ENCODE results near the gene FXN.

DNA sequence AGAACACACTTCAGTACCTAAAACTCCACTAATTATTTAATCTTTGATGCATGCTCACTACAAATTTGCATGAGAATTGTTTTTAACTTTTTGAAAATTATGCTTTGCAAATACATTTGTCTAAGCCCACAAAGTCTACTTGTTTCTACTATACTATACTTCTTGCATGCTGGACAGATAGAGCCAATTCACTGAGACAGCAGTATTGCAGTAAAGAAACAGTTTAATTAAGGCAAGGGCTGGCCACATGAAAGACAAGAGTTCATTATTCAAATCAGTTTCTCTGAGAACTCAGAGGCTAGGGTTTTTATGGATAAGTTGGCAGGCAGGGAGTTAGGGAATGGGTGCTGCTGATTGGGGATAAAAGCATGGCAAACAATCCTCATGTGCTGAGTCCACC is 6.0 kb upstream of the FXN start:
- TF ChIP-seq, protein P1, sequence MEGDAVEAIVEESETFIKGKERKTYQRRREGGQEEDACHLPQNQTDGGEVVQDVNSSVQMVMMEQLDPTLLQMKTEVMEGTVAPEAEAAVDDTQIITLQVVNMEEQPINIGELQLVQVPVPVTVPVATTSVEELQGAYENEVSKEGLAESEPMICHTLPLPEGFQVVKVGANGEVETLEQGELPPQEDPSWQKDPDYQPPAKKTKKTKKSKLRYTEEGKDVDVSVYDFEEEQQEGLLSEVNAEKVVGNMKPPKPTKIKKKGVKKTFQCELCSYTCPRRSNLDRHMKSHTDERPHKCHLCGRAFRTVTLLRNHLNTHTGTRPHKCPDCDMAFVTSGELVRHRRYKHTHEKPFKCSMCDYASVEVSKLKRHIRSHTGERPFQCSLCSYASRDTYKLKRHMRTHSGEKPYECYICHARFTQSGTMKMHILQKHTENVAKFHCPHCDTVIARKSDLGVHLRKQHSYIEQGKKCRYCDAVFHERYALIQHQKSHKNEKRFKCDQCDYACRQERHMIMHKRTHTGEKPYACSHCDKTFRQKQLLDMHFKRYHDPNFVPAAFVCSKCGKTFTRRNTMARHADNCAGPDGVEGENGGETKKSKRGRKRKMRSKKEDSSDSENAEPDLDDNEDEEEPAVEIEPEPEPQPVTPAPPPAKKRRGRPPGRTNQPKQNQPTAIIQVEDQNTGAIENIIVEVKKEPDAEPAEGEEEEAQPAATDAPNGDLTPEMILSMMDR (IDR thresholded peaks at IDR 0.05; ENCODE audit: insufficient read depth, low read depth, low read length), result no peak
- no peak for TF ChIP-seq EZH2 (IDR thresholded peaks at IDR 0.05; ENCODE audit: insufficient read depth, low read length)
